Spinal cord (tissue), 10 donors: ENCODE results near the gene RCAN2. TPM values are rescaled to one million over a fixed set of nuclear protein-coding genes. Genes with fewer than 3 reads are reported as not detected.

Source experiments
- DNase-seq, 6 donors: peaks; one replicate each; pipeline versions ENCODE4 v3.0.0 to v3.0.0-alpha.2; 2013 to 2015; ENCODE audit warnings: low spot score in 6 of 6, low read depth in 4 of 6
- H3K27ac ChIP-seq: one replicate; pipeline ENCODE4 v1.5.1; 2013; ENCODE audit warnings: low read depth, low read length, control low read depth
- H3K27me3 ChIP-seq: one replicate; pipeline ENCODE4 v1.6.1; 2013; ENCODE audit warnings: low read length; ENCODE audit not compliant: control insufficient read depth, insufficient read depth
- H3K36me3 ChIP-seq: one replicate; pipeline ENCODE4 v1.6.1; 2013; ENCODE audit warnings: low read length; ENCODE audit not compliant: control insufficient read depth, insufficient read depth
- H3K4me1 ChIP-seq: one replicate; pipeline ENCODE4 v1.6.1; 2013; ENCODE audit warnings: low read length; ENCODE audit not compliant: control insufficient read depth, insufficient read depth
- H3K4me3 ChIP-seq: one replicate; pipeline ENCODE4 v1.5.1; 2013; ENCODE audit warnings: low read depth, low read length, control low read depth
- H3K9me3 ChIP-seq: one replicate; pipeline ENCODE4 v1.6.1; 2013; ENCODE audit warnings: low read length; ENCODE audit not compliant: control insufficient read depth, insufficient read depth
- WGBS: methylation state at CpG from one replicate; pipeline ENCODE4 v1.1.5; 2013; ENCODE audit warnings: missing lambda C conversion rate; ENCODE audit not compliant: insufficient coverage; 5-methylcytosine and 5-hydroxymethylcytosine counted together
- polyA plus RNA-seq, 2 donors: library from polyadenylated mRNA; unstranded; fragments of 120-200 nt; gene quantifications; one replicate each; pipeline ENCODE4 v1.2.1, GENCODE V29; 2013; ENCODE audit not compliant: insufficient read length in 2 of 2
- total RNA-seq, 2 donors: library from RNA; depleted of rRNA in 1 of 2; stranded (reverse); fragments of 120-200 nt in 1 of 2; fragments of >200 nt in 1 of 2; gene quantifications; one replicate each; pipeline versions ENCODE4 v1.2.3 to v1.2.4, GENCODE V29; 2013 to 2014
- donor health status: healthy.

The RCAN2 gene
- total and polyA plus RNA-seq, 4 donors = 16.4 to 80.3 (median 60.3) TPM

DNA sequence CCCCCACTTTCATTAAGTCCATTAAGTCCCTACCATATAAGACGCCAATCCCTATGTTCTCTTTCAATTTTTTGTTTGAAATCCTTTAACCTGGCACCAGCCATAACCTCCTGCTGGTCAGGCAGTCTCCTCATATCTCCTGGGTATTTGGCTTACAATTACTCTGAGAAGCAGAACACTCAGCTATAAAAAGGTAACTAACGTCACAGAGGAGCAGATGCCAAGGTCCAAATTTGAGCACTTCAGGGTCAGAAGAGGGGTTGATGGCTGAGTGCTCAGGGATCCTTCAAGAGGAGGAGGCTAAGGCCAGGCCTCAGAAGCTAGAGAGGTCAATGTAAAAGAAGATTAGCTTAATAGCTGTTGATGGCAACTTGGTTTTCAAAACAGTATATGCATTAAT lies 22.3 kb upstream of the RCAN2 start:
- no peaks in the 10 kb centered on the region for H3K36me3 ChIP-seq
- H3K9me3 ChIP-seq = no peaks in the 10 kb centered on the region
- WGBS = 72% methylated on average over 2 of the region's 2 CpGs
- no peak overlapping the region for H3K27ac ChIP-seq
- DNase-seq = no peak
- H3K4me3 ChIP-seq = no peak overlapping the region
- H3K27me3 ChIP-seq = no peaks in the 10 kb centered on the region
- H3K4me1 ChIP-seq = no peaks in the 10 kb centered on the region

DNA sequence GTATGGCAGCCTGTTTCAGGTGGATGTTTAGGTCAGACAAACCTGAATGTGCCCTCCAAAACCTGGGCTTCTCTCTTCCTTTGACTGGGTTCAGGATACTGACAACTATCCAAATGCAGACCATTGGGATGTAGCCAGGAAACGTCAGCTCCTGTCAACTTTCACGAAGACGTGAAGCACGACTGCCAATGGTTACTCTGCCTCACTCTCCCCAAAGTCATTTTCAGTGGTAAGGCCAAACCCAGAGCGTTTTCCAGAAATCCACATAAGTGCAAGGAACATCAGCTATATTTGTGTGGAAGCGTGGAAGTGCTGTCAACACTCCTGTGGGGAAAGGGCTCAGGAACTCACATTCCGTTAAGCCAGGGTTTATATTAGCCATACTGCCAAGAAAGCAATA lies 20.1 kb upstream of the RCAN2 start:
- no peak for DNase-seq
- Histone ChIP-seq H3K36me3 (no peaks in the 10 kb centered on the region), H3K4me3 (no peak overlapping the region), H3K27me3 (no peaks in the 10 kb centered on the region), H3K4me1 (no peaks in the 10 kb centered on the region), H3K9me3 (no peaks in the 10 kb centered on the region), H3K27ac (no peak overlapping the region)
- 92% methylated on average over 6 of the region's 7 CpGs for WGBS

DNA sequence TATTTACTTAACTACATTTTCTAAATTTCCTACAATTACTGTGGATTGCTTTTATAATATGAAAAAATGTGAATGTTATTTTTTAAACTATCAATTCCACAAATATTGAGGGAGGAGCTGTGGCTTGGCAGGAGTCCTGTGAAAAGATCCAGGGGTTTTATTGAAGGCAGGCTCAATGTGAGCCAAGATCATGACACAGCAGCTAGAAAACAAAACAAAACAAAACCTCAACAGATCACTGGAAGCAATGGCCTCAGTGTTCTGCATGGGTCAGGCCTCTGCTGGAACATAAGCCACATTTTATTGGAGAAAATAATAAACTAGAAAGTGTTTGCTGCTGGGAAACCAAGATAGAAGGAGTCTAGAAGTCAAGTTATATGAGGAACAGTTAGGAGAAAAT lies 19.4 kb upstream of the RCAN2 start:
- no peaks in the 10 kb centered on the region for H3K27me3 ChIP-seq
- no peaks in the 10 kb centered on the region for H3K36me3 ChIP-seq
- H3K4me3 ChIP-seq = no peak overlapping the region
- H3K9me3 ChIP-seq = no peaks in the 10 kb centered on the region
- DNase-seq = peak in 1 of 6 donors; percentile 48
- H3K27ac ChIP-seq = no peak overlapping the region
- no peaks in the 10 kb centered on the region for H3K4me1 ChIP-seq

DNA sequence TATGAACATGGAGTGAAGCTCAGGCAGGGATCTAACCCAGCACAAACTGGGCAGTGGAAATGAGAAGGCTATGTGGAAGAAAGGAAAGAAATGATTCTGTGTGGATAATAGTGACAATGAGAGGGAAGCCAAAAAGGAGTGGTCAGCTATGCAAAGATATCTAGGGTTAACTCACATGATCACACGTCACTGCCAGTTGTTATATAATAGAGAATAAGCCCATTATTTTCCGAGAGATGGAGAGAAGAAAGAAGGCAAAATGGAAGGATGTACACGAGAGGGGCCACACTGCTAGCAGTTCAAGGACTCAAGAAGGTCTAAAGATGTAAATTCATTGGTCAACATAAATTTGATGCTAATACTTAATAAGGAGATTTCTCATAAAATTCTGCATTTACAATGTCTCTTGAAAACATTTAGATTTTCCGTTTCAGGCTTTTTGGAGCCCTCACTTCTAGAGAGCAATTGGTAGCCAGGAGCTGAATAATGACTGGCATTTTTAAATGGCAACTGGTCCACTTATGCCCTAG lies 18.8 kb upstream of the RCAN2 start:
- Histone ChIP-seq H3K9me3 (no peaks in the 10 kb centered on the region), H3K27ac (no peak overlapping the region), H3K36me3 (no peaks in the 10 kb centered on the region), H3K4me1 (no peaks in the 10 kb centered on the region), H3K4me3 (no peak overlapping the region), H3K27me3 (no peaks in the 10 kb centered on the region)
- no CpG with 5 or more reads among the region's 4 CpGs for WGBS
- DNase-seq = no peak

DNA sequence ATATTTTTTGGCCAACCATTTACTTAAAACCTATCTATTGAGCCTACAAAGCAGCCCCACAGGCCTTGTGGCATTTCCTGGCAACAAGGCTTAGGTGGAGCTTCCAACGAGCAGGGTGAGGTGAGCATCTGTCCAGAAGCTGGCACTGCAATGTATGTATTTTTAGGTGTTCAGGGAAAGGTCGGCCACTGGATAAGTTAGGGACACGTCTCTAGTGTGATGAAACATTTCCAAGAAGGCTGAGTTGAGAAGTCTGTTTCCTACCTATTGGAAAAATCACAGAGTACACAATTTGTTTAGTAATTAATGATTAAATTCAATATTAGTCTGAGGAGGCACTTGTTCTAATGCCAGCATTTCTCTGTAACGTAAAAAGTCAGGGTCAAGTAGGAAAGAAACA lies 17.8 kb upstream of the RCAN2 start:
- Histone ChIP-seq H3K9me3 (no peaks in the 10 kb centered on the region), H3K4me3 (no peak overlapping the region), H3K4me1 (no peaks in the 10 kb centered on the region), H3K27ac (no peak overlapping the region), H3K36me3 (no peaks in the 10 kb centered on the region), H3K27me3 (no peaks in the 10 kb centered on the region)
- DNase-seq = no peak
- WGBS = no CpG with 5 or more reads among the region's 4 CpGs

DNA sequence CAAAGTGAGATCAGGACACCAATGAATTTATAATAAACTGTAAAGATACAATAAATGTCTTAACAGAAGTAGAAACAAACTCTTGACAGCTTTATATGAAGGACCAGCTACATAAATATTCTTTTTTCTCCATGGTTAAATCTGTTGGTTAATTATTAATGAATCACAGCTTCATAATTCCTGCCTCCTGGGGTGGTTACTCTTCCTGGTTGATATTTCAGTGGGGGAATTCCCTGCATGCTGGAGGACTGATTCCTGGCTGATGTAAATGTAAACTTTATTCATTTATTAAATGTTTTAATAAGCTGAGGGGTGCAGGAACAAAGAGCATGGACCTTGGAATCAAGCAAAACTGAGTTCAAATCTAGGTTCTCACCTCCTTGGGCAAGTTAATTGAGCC lies 16.2 kb upstream of the RCAN2 start:
- H3K4me3 ChIP-seq = no peak overlapping the region

DNA sequence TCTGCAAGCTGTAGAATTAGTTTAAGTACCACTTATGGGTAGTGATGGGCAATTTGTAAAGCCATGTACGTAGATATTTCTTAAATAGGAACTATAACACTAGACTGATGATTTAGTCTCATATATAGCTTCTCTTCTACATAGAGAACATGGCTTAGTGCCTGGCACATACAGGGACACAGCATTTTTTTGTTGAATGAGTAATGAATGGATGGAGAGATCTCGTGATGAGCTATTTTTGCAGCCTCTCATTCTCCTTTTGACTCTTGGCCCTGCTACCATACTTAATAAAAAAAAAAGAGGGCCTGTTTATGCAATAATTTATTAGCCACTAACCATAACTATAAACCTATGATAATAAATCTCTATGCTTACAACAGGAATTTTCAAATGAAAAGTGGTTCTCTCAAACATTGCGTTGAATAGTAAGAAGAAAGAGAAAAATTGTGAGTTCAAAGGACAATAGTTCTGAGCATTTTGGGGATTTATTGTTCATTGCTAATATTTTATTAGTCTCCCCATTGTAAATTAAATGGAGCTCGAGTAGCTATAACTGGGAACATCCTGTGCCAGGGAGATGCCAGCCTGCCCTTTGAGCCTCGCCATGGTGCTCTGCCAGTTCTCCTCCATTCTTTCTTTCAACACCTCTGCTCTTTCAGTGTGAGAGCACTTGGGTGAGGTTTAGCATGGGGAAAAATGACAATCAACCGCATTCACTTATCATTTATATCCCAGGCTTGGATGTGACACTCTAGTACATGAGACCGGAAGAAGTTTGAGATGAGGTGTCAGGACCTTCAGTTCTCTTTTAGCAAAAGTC lies 14.7 kb upstream of the RCAN2 start:
- H3K27ac ChIP-seq = no peak overlapping the region
- WGBS = no CpG with 5 or more reads among the region's 7 CpGs
- no peaks in the 10 kb centered on the region for H3K9me3 ChIP-seq
- H3K27me3 ChIP-seq = no peaks in the 10 kb centered on the region
- H3K4me1 ChIP-seq = no peaks in the 10 kb centered on the region
- no peaks in the 10 kb centered on the region for H3K36me3 ChIP-seq
- H3K4me3 ChIP-seq = no peak overlapping the region
- no peak for DNase-seq

More for the DNA sequence above, 16.2 kb upstream of the RCAN2 start:
- H3K36me3 ChIP-seq = no peaks in the 10 kb centered on the region
- no peak for DNase-seq
- no peaks in the 10 kb centered on the region for H3K9me3 ChIP-seq
- no peaks in the 10 kb centered on the region for H3K4me1 ChIP-seq
- H3K27me3 ChIP-seq = no peaks in the 10 kb centered on the region
- H3K27ac ChIP-seq = no peak overlapping the region

DNA sequence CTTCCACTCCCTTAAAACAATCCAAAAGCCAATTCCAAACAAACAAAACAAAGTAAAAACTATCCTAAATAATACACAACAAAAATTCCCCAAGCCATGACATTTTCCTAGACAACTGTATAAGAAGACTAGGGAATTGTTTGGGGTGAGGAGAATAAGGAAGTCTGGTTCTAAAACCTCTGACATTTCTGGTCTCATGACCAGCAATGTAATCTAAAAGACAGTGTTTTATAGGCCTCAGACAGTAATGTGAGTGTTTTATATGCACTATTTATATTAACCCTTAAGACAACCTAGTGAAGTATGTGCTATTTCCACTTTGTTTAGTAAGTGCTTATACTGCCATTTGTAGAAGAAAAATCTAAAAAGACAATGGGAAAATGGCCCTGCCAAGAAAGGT lies 13.0 kb upstream of the RCAN2 start:
- Histone ChIP-seq H3K4me3 (no peak overlapping the region), H3K27ac (no peak overlapping the region)
- DNase-seq = no peak

DNA sequence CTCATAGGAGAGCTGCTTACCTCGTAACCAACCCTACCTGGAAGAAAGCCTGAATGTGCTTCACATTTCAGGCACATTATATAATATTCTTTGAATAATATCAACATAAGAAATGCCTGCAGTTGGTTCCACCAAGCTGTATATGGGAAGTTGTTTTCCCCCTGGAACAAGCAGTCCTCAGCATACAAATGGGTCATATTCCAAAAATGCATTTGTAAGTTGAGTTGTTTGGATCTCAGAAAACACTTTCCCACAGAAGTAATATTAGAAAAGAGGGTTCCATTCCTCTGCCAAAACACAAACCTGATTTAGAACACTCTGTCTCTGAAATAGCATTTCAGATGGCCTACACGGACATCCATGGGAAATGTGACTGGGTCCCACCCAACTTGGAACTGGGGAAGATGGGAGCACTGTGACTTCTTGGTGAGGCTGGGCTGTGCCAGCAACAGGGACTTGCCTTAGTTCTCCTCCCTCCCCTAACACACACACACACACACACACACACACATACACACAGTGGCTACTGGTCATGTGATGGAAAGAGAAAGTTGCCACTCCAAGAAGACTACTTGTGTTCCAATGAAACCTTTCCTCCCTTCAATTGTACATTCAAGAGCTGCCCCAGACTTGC lies 11.4 kb upstream of the RCAN2 start:
- DNase-seq = no peak
- no CpG with 5 or more reads among the region's 2 CpGs for WGBS
- Histone ChIP-seq H3K9me3 (no peaks in the 10 kb centered on the region), H3K27me3 (no peaks in the 10 kb centered on the region), H3K36me3 (no peaks in the 10 kb centered on the region), H3K4me3 (no peak overlapping the region), H3K27ac (no peak overlapping the region), H3K4me1 (no peaks in the 10 kb centered on the region)

More for the DNA sequence above, 13.0 kb upstream of the RCAN2 start:
- no peaks in the 10 kb centered on the region for H3K27me3 ChIP-seq
- no peaks in the 10 kb centered on the region for H3K36me3 ChIP-seq
- no peaks in the 10 kb centered on the region for H3K9me3 ChIP-seq
- no peaks in the 10 kb centered on the region for H3K4me1 ChIP-seq
